Sigmoid colon (tissue), 4 donors: Measurements from ENCODE around the gene SLC25A39.

Source experiments
- CTCF ChIP-seq, 4 experiments: fragments of 450-650 bp in 3 of 4; fragments of 200-600 bp in 1 of 4; IDR thresholded peaks; one replicate each; pipeline ENCODE4 v1.5.1; 2016 to 2019; ENCODE audit warnings: antibody characterized with exemption in 4 of 4, mild to moderate bottlenecking in 3 of 4, moderate library complexity in 2 of 4
- POLR2AphosphoS5 ChIP-seq, 4 donors: sonication (generic); formaldehyde crosslinking; IDR thresholded peaks; one replicate each; pipeline ENCODE4 v1.6.1; 2017; ENCODE audit warnings: antibody characterized with exemption in 4 of 4

DNA sequence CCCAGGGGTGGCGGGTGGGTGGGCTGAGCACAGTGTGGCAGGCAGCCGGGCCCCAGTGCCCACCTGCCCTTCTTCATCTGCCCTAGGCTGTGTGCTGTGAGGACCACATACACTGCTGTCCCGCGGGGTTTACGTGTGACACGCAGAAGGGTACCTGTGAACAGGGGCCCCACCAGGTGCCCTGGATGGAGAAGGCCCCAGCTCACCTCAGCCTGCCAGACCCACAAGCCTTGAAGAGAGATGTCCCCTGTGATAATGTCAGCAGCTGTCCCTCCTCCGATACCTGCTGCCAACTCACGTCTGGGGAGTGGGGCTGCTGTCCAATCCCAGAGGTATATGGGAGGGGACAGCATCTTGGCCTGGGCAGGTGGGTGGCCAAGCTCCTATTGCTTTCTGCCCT is 26.8 kb upstream of the SLC25A39 start:
- TF ChIP-seq POLR2AphosphoS5 (IDR thresholded peaks at IDR 0.05) = no peak
- TF ChIP-seq CTCF (IDR thresholded peaks at IDR 0.05) = no peak
